K562 (cell line): ENCODE data around the gene HMCN2. TPM values are rescaled to one million over a fixed set of nuclear protein-coding genes. Genes with fewer than 3 reads are reported as not detected.

Experiments used
- ADNP ChIP-seq: fragments of 200-800 bp; sonication (Bioruptor generic); IDR thresholded peaks from 2 replicates; pipeline ENCODE4 v1.6.1; 2016; ENCODE audit warnings: missing genetic modification characterization, missing compliant biosample characterization
- CREM ChIP-seq: IDR thresholded peaks from 2 replicates; pipeline ENCODE4 v1.6.1; 2014; ENCODE audit warnings: antibody characterized with exemption, low read depth
- DLX4 ChIP-seq: fragments of 250-450 bp; sonication (Bioruptor Pico); IDR thresholded peaks from 2 replicates; pipeline ENCODE4 v1.6.1; 2021; ENCODE audit warnings: mild to moderate bottlenecking
- E4F1 ChIP-seq: fragments of 250-450 bp; sonication (Bioruptor Pico); IDR thresholded peaks from 2 replicates; pipeline ENCODE4 v1.5.0; 2021; ENCODE audit warnings: mild to moderate bottlenecking, borderline replicate concordance
- FOS ChIP-seq: IDR thresholded peaks from 3 replicates; pipeline ENCODE4 v1.6.1; 2011; ENCODE audit not compliant: insufficient read length; ENCODE audit errors: extremely low read depth
- HDAC1 ChIP-seq, 2 experiments: fragments of 450-650 bp; IDR thresholded peaks; 2 replicates each; pipeline ENCODE4 v1.6.1; 2016 to 2017; ENCODE audit warnings: inconsistent platforms in 1 of 2, mild to moderate bottlenecking in 1 of 2, moderate library complexity in 1 of 2
- HSF4 ChIP-seq: fragments of 250-450 bp; sonication (Bioruptor Pico); IDR thresholded peaks from 2 replicates; pipeline ENCODE4 v2.1.2; 2022; ENCODE audit warnings: mild to moderate bottlenecking, moderate library complexity, borderline replicate concordance
- MAFG ChIP-seq: fragments of 450-650 bp; conservative IDR thresholded peaks from 2 replicates; pipeline ENCODE4 v1.6.1; 2016; ENCODE audit warnings: missing genetic modification characterization, missing compliant biosample characterization
- MBD2 ChIP-seq: sonication (generic); IDR thresholded peaks from 2 replicates; pipeline ENCODE4 v1.6.1; 2016; ENCODE audit warnings: low read depth, borderline replicate concordance
- MEF2A ChIP-seq: IDR thresholded peaks from 2 replicates; pipeline ENCODE4 v1.6.1; 2011; ENCODE audit warnings: low read depth, mild to moderate bottlenecking, low read length, moderate library complexity; ENCODE audit not compliant: control insufficient read depth
- MTA3 ChIP-seq: fragments of 450-650 bp; formaldehyde crosslinking; IDR thresholded peaks from 2 replicates; pipeline ENCODE4 v1.6.1; 2017; ENCODE audit warnings: mild to moderate bottlenecking, borderline replicate concordance
- NFIC ChIP-seq: fragments of 450-650 bp; IDR thresholded peaks from 2 replicates; pipeline ENCODE4 v1.6.1; 2017; ENCODE audit warnings: mild to moderate bottlenecking, inconsistent platforms
- NR2F6 ChIP-seq: fragments of 450-650 bp; formaldehyde crosslinking; IDR thresholded peaks from 2 replicates; pipeline ENCODE4 v1.4.0; 2020; ENCODE audit warnings: mild to moderate bottlenecking
- POLR2AphosphoS5 ChIP-seq: IDR thresholded peaks from 2 replicates; pipeline ENCODE4 v1.6.1; 2011; ENCODE audit warnings: mild to moderate bottlenecking, low read depth, low read length, moderate library complexity; ENCODE audit not compliant: control insufficient read depth, insufficient read depth
- POLR2H ChIP-seq: IDR thresholded peaks from 2 replicates; pipeline ENCODE4 v1.6.1; 2016; ENCODE audit warnings: missing genetic modification characterization, low read depth, mild to moderate bottlenecking, control low read depth, missing compliant biosample characterization, moderate library complexity
- SMARCA5 ChIP-seq: fragments of 450-650 bp; IDR thresholded peaks from 2 replicates; pipeline ENCODE4 v1.6.1; 2016
- USF1 ChIP-seq: sonication (generic); formaldehyde crosslinking; IDR thresholded peaks from 2 replicates; pipeline ENCODE4 v1.9.0; 2022; ENCODE audit warnings: mild to moderate bottlenecking, missing genetic modification reagents
- USF2 ChIP-seq: sonication (generic); formaldehyde crosslinking; IDR thresholded peaks from 2 replicates; pipeline ENCODE4 v1.5.0; 2020; ENCODE audit warnings: missing genetic modification reagents
- ZBTB17 ChIP-seq: fragments of 450-650 bp; formaldehyde crosslinking; IDR thresholded peaks from 2 replicates; pipeline ENCODE4 v1.4.0; 2020; ENCODE audit warnings: mild to moderate bottlenecking
- ZBTB8A ChIP-seq: fragments of 450-650 bp; IDR thresholded peaks from 2 replicates; pipeline ENCODE4 v1.6.1; 2018; ENCODE audit warnings: mild to moderate bottlenecking, moderate library complexity; ENCODE audit not compliant: partially characterized antibody
- ZBTB9 ChIP-seq: fragments of 450-650 bp; formaldehyde crosslinking; IDR thresholded peaks from 2 replicates; pipeline ENCODE4 v1.4.0; 2020; ENCODE audit warnings: mild to moderate bottlenecking, moderate library complexity
- ZNF347 ChIP-seq: fragments of 450-650 bp; formaldehyde crosslinking; IDR thresholded peaks from 2 replicates; pipeline ENCODE4 v1.4.0; 2020; ENCODE audit warnings: low read depth, mild to moderate bottlenecking, moderate library complexity
- ZNF57 ChIP-seq: fragments of 450-650 bp; formaldehyde crosslinking; IDR thresholded peaks from 2 replicates; pipeline ENCODE4 v1.4.0; 2020; ENCODE audit warnings: mild to moderate bottlenecking, moderate library complexity
- ZNF79 ChIP-seq: fragments of 250-450 bp; sonication (Bioruptor Pico); IDR thresholded peaks from 2 replicates; pipeline ENCODE4 v1.4.0; 2020; ENCODE audit warnings: low read depth, mild to moderate bottlenecking, moderate library complexity
- polyA plus RNA-seq, 8 experiments: library from polyadenylated mRNA; depleted of rRNA in 4 of 8; stranded (reverse) in 5 of 8; unstranded in 3 of 8; fragments of >200 nt; fragmentation: Nextera tagmentation in 2 of 8; fragmentation: Illumina TruSeq in 1 of 8; extraction: Ambion mirVana in 2 of 8; extraction: Trizol in 1 of 8; gene quantifications; 2 replicates each; pipeline versions ENCODE4 v1.2.1 to v1.2.3, GENCODE V29; 2011 to 2014; ENCODE audit warnings: inconsistent platforms in 1 of 8, missing spikeins in 1 of 8
- total RNA-seq, 7 experiments: library from RNA; depleted of rRNA in 6 of 7; stranded (reverse); fragments of >200 nt in 6 of 7; fragmentation: Illumina TruSeq in 2 of 7; extraction: Trizol in 2 of 7; gene quantifications; 2 replicates each; pipeline versions ENCODE4 v1.2.1 to v1.2.3, GENCODE V29; 2011 to 2021; ENCODE audit warnings: low replicate concordance in 1 of 7

Gene HMCN2
- total and polyA plus RNA-seq, 9 of the 15 experiments (the other 6 are each of a cell fraction or from before 2014, with no cell fraction given): 0.01 TPM; not detected in 8

- TF ChIP-seq E4F1 (CRISPR knock-in tag) (no peak), FOS (peak; percentile 70), ZNF79 (CRISPR knock-in tag) (no peak), MEF2A (no peak), ZBTB17 (CRISPR knock-in tag) (no peak), ZBTB8A (no peak), USF1 (CRISPR knock-in tag) (peak; percentile 98), MTA3 (no peak), ZBTB9 (CRISPR knock-in tag) (no peak), HSF4 (CRISPR knock-in tag) (no peak), ZNF57 (CRISPR knock-in tag) (no peak), DLX4 (no peak), SMARCA5 (no peak), MAFG (0 out of 2 replicates have a peak, but pooled peaks have one; percentile 9), MBD2 (peak; percentile 79), ADNP (tag) (no peak), NR2F6 (CRISPR knock-in tag) (no peak), USF2 (CRISPR knock-in tag) (peak; percentile 98), HDAC1 (IDR thresholded peaks at IDR 0.05) (no peak), POLR2H (tag) (no peak), POLR2AphosphoS5 (no peak), NFIC (peak; percentile 93), CREM (0 out of 2 replicates have a peak, but pooled peaks have one; percentile 49), ZNF347 (no peak)
Observed at GRCh38 chr9:130240410-130241197, 25.0 kb upstream of the HMCN2 start (continued).
